Activated CD8-positive, alpha-beta T cell treated with anti-CD3 and anti-CD28 coated beads for 36 hours (primary cell): Measurements from ENCODE around the gene KDM7A. TPM values are rescaled to one million over a fixed set of nuclear protein-coding genes. Genes with fewer than 3 reads are reported as not detected.

Experiments used
- ATAC-seq: fragments of 200-7000 bp; cut with Tn5 transposase; one replicate; pipeline ENCODE4 v1.10.0; 2021; ENCODE audit warnings: mild to moderate bottlenecking, moderate library complexity
- CTCF ChIA-PET: fragments of 350-600 bp; sonication (Branson Sonifier 250); formaldehyde crosslinking; loops from one replicate; lab custom pipeline; 2021; ENCODE audit warnings: antibody characterized with exemption; lab: Charles Lee
- POLR2A ChIA-PET: fragments of 350-600 bp; sonication (Branson Sonifier 250); formaldehyde crosslinking; loops from one replicate; lab custom pipeline; 2021; ENCODE audit warnings: antibody characterized with exemption; lab: Charles Lee
- DNase-seq: peaks from one replicate; pipeline ENCODE4 v3.0.0-alpha.2; 2020
- H3K27ac Mint-ChIP-seq: one replicate; pipeline ENCODE4 v1.8.0; 2021; ENCODE audit warnings: mild to moderate bottlenecking, mixed read lengths
- H3K27me3 Mint-ChIP-seq: one replicate; pipeline ENCODE4 v1.8.0; 2021; ENCODE audit warnings: mixed read lengths
- H3K36me3 Mint-ChIP-seq: one replicate; pipeline ENCODE4 v1.8.0; 2021; ENCODE audit warnings: low read depth, mixed read lengths
- H3K4me1 Mint-ChIP-seq: one replicate; pipeline ENCODE4 v1.8.0; 2021; ENCODE audit warnings: low read depth, mixed read lengths
- H3K4me3 Mint-ChIP-seq: one replicate; pipeline ENCODE4 v1.8.0; 2021; ENCODE audit warnings: mild to moderate bottlenecking, moderate library complexity, mixed read lengths
- H3K9me3 Mint-ChIP-seq: one replicate; pipeline ENCODE4 v1.8.0; 2021; ENCODE audit warnings: mixed read lengths
- intact Hi-C: fragments of 100-400 bp; cut with micrococcal nuclease; formaldehyde crosslinking; loops from one replicate; pipeline ENCODE4 v1.10.0; 2022
- total RNA-seq, 2 experiments: library from RNA; stranded (reverse); gene quantifications; one replicate each; pipeline ENCODE4 v1.2.3, GENCODE V29; 2021
- TF ChIP-seq, protein P1 (sequence below): fragments of 200-600 bp; IDR thresholded peaks from one replicate; pipeline ENCODE4 v1.8.0; 2022; ENCODE audit warnings: antibody characterized with exemption, mild to moderate bottlenecking

Gene KDM7A
- total RNA-seq, 2 experiments from 2014 or later, result 21.1 to 22.9 TPM

DNA sequence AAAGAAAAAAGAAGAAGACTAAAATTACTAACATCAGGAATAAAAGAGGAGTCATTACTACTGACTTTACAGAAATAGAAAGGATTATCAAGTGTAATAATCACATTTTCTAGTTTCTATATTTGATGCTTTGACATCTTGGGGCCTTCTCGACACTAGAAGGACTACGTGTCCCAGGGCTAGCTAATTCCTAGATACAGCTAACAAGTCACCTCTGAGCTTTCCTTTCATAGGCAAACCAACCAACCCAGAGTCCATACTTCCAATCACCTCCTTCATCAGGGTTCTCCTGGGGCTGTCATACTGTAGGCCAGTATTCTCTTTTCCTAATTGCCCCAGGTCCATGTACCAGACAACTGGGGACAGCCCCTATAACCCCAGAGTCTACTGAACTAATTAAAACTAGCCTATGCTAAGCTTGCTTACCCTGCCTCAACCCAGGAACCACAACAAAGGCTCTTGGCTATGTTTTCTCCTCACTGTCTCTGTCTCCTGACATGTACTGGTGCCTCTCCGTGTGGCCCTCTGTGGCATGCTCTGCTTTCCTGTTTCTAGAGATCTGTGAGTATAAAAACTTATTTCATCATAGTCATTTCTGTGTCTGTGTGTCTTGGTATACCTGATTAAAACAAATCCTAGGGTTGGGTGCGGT lies 107.4 kb downstream of the KDM7A start:
- ATAC-seq (no peak), DNase-seq (no peak)
- intact Hi-C loops, result no loop called here
- ChIA-PET CTCF (no interaction called here), POLR2A (interaction anchor here (0.7 kb wide), 1 partner anchor 262 kb away, joined by 3 read pairs; no protein-coding TSS in a partner anchor)
- peaks cover 10% of the 10 kb centered on the region for H3K36me3 Mint-ChIP-seq
- H3K27me3 Mint-ChIP-seq, result no peaks in the 10 kb centered on the region
- peaks cover 28% of the 10 kb centered on the region for H3K9me3 Mint-ChIP-seq
- TF ChIP-seq, protein P1, sequence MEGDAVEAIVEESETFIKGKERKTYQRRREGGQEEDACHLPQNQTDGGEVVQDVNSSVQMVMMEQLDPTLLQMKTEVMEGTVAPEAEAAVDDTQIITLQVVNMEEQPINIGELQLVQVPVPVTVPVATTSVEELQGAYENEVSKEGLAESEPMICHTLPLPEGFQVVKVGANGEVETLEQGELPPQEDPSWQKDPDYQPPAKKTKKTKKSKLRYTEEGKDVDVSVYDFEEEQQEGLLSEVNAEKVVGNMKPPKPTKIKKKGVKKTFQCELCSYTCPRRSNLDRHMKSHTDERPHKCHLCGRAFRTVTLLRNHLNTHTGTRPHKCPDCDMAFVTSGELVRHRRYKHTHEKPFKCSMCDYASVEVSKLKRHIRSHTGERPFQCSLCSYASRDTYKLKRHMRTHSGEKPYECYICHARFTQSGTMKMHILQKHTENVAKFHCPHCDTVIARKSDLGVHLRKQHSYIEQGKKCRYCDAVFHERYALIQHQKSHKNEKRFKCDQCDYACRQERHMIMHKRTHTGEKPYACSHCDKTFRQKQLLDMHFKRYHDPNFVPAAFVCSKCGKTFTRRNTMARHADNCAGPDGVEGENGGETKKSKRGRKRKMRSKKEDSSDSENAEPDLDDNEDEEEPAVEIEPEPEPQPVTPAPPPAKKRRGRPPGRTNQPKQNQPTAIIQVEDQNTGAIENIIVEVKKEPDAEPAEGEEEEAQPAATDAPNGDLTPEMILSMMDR, result no peak
- H3K27ac Mint-ChIP-seq, result no peak overlapping the region
- H3K4me1 Mint-ChIP-seq, result peaks cover 9% of the 10 kb centered on the region
- no peak overlapping the region for H3K4me3 Mint-ChIP-seq

DNA sequence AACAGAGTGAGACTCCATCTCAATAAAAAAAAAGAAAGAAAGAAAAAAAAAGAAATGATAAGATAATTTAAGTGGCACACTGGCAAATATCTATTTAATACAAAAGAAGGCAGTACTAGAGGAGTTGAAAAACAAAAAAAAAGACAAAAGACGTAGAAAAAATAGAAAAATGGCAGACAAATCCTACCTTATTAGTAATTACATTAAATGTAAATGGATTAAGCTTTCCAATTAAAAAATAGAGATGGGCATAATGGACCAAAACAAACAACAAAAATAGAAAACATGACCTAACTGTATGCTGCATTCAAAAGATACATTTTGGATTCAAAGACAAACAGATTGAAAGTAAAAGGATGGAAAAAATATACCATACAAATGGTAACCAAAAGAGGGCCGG lies 108.8 kb downstream of the KDM7A start:
- H3K9me3 Mint-ChIP-seq, result peaks cover 28% of the 10 kb centered on the region
- ATAC-seq, result no peak
- intact Hi-C loops, result no loop called here
- no peak for DNase-seq
- H3K4me1 Mint-ChIP-seq, result peaks cover 14% of the 10 kb centered on the region
- POLR2A ChIA-PET, result interaction anchor here (0.7 to 1.4 kb wide), 2 partner anchors 12 to 483 kb away, joined by 3 read pairs; no protein-coding TSS in a partner anchor
- peaks cover 10% of the 10 kb centered on the region for H3K36me3 Mint-ChIP-seq
- H3K4me3 Mint-ChIP-seq, result no peak overlapping the region
- TF ChIP-seq, protein P1, result no peak
- CTCF ChIA-PET, result no interaction called here
- no peak overlapping the region for H3K27ac Mint-ChIP-seq
- no peaks in the 10 kb centered on the region for H3K27me3 Mint-ChIP-seq

DNA sequence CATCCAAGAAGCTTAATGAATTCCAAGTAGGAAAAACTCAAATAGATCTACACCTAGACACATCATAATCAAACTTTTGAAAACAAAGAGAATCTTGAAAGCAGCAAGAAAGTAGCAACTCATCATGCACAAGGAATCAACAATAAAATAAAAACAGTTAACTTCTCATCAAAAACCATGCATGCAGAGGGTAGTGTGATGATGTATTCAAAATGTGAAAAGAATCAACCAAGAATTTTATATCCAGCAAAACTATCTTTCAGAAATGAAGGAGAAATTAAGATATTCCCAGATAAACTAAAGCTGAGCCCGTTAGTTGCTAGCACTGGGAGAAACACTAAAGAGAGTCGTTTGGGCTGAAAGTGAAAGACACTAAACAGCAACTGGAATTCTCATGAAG lies 109.7 kb downstream of the KDM7A start:
- TF ChIP-seq, protein P1, result no peak
- DNase-seq, result no peak
- intact Hi-C loops, result no loop called here
- no peaks in the 10 kb centered on the region for H3K27me3 Mint-ChIP-seq
- H3K27ac Mint-ChIP-seq, result no peak overlapping the region
- ChIA-PET POLR2A (interaction anchor here (0.6 to 1.4 kb wide), 2 partner anchors 13 to 245 kb away, joined by 3 read pairs; no protein-coding TSS in a partner anchor), CTCF (no interaction called here)
- peaks cover 10% of the 10 kb centered on the region for H3K36me3 Mint-ChIP-seq
- peaks cover 28% of the 10 kb centered on the region for H3K9me3 Mint-ChIP-seq
- H3K4me3 Mint-ChIP-seq, result no peak overlapping the region
- no peak for ATAC-seq
- H3K4me1 Mint-ChIP-seq, result peaks cover 14% of the 10 kb centered on the region

DNA sequence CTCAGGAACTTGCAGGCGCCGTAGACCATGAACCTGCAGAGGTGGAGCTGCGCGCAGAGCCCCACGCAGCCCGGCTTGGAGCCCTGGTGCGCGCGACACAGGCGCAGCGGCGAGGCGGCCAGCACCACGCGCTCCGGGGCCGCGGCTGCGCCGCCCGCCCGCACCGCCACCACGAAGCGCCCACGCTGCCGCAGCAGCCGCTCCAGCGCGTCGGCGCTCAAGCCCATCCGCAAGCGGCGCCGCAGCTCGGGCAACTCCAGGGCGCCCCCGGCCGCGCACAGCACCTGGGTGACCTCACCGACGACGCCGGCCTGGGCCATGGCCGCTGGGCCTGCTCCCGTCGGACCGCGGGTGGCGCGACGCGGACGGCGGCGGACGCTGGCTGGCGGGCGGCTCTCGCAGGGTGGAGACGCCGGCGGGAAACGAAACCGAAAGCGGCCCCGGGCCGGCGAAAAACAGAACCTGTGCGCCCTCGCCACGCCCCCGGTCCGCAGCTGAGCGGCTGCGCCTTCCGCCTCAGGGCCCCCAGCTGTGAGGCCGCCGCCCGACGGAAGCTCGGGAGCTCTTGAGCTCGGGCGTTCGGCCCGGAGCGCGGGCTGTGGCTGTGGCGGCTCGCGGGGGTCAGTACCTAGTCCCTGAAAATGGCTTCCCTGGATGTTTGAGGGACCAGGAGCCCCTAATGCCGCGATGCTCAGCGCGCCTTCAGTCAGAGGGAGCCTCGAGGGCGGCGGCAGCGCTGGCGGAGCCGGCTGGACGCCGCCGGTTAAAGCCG lies 114.1 kb downstream of the KDM7A start, which contains the start of gene PARP12:
TSS of gene PARP12 (minus strand) at position 424 of the 772 bp plus-strand sequence. CDS start at position 320, 104 bp downstream.
- Mint-ChIP-seq H3K27ac (peak within 1 kb of the TSS; percentile 81), H3K27me3 (no peaks in the 10 kb centered on the region), H3K4me3 (peak within 1 kb of the TSS; percentile 83), H3K36me3 (peaks cover 20% of the 10 kb centered on the region), H3K9me3 (peaks cover 19% of the 10 kb centered on the region), H3K4me1 (peaks cover 36% of the 10 kb centered on the region)
- peak; percentile 81 for ATAC-seq
- CTCF ChIA-PET, result interaction anchor here (0.6 to 1.1 kb wide), 6 partner anchors 26 to 458 kb away, joined by 3 read pairs; no protein-coding TSS in a partner anchor
- TF ChIP-seq, protein P1, result no peak
- intact Hi-C loops, result loop anchor here (5.0 kb wide), 1 partner anchor 115 kb away; the partner anchor contains the start of gene KDM7A
- peak; percentile 89 for DNase-seq
- POLR2A ChIA-PET, result interaction anchor here (0.8 to 1.4 kb wide), 4 partner anchors 21 to 114 kb away, joined by 3 read pairs; no protein-coding TSS in a partner anchor
